Ammon's horn (tissue), 1 donor: Measurements from ENCODE around the gene VPS54.
"Not testable (repeated sequence)": the region's sequence is repeated elsewhere in the genome, so short reads cannot be mapped to it uniquely, and the experiment has no call there.

Experiments
- DNase-seq: peaks from one replicate; pipeline ENCODE4 v3.0.0-alpha.2; 2016; ENCODE audit warnings: low spot score

The VPS54 gene

DNA sequence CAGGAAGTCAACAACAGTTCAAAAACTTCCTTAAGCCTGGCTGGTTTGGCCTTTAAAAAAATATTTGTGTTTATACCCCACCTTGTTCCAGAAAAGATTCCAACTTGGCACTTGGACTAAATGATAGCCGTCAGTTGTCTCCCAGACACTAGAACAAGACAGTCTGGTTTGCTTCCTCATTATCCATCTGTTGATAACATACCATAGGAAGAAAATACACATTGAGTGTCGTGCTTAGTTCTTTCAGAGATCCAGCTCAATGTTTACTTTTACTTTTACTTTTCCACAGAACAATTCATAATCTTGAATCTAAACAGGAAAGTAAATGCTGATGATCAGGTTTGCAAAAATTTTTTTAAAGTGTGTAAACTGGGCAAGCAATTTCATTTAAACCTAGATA, 2.4 kb upstream of the VPS54 start:
- DNase-seq = no peak

DNA sequence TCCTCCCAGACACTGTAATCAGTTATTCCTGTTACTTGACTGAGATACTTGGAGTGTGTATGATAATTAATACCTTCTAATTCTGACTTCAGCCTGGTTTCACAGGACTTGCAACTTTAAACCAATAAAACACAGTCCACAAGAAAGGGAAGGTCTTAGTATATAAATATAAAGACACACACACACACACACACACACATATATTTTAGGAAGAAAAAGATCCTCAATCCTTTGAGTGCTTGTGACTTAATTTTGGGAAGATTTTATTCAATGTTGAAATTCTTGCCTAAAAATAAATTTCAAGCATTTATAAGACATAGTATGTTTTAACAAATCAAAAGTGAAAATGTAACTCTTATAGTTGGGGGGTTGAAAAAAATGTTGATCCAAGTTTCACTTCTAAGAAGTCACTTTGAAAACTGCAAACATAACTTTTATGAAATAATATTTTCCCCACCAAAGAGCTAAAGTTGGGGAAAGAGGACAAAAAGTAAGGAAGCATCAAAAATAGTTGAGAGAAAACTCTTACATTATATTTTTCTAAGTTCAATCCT, 824 bp upstream of the VPS54 start:
- DNase-seq = no peak

DNA sequence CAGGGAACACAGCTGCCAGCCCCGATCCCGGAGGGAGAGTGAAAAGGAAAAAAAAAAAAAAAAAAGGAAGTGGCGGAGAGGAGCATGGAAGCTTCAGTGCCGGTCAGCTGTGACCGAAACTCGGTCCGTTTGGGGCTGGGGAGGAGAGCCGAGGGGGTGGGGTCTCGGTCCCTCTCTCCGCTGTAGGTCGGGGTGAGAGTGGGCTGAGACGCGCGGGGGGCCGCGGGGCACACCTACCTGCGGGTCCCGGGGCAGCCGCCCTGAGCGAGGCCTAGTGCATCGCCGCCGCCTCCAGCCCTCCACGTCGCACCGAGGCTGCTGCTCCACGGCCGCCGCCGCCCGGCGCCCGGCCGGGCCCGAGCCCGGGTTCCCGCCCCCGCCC, 536 bp downstream of the VPS54 start:
- DNase-seq = peak; percentile 41

DNA sequence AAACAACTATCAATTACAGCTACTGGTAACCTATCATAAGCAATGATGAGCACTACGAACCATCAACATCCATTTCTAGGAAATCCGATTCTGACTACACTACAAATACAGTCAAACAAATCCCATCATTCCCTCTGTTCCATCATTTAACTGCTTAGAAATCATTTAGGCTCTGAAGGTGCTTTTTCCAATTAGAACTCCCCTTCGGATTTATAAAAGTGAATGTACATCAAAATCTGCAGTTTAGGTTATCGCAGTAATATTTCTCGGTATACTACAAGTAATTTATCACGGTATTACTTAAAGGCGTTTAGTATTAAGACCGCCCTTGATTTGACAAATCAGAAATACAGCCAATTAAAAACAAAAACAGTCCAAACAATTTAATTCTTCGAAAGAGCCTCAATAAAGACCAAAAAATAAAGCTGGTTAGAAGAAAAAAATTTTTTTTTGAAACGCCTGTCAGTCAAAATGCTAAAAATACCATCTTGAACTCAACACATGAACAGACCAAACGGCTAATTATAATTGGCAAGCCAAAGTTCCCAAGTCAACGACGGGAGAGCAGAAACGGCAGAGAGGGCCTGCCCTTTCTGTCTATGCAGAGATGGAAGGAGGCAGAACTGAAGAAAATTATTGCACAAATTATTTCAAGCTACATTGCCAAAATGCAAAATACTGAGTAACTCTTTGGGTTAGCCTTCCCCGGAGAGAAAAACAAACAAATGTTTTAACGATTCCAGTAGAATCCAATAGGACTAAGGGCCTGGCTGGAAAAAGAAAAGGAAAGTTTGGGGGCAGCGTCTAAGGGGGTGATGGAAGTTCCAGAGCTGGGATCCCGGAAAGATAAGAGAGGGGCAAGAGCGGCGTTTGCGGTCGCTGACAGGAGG, 1.2 kb downstream of the VPS54 start:
- peak; percentile 30 for DNase-seq

DNA sequence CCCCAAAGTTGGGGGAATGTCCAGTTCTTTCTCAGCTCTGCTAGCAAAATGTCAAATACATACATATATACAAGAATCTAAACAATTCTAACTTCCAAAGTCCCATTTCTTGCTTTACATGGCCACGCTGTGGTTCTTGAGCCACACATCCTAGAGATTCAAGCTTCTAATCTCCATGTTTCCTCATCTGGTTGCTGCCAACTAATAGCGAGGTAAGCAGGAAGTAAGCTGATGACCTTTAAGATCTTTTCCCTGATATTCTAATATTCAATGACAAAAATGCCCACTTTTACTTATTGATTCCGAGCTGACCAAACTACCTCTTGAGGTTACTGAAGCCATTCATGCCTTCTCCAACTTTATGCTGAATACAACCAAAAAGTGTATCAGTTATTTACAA, 3.3 kb downstream of the VPS54 start:
- no peak for DNase-seq

DNA sequence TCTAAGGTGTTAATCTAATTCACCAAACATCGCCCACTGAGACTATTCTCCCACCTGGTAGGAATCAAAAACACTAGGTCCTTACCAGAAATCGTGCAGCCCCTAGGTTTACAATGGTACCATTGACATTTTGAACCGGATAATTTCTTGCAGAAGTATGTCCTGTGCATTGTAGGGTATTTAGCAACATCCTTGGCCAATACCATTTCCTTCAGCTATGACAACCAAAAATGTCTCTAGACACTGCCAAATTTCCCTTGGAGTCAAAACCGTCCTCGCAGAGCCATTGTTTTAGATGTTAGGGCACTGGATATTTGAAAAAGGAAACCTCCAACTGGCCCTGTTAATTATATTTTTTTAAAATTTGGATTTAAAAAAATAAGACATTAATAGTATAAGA, 3.8 kb downstream of the VPS54 start:
- no peak for DNase-seq

DNA sequence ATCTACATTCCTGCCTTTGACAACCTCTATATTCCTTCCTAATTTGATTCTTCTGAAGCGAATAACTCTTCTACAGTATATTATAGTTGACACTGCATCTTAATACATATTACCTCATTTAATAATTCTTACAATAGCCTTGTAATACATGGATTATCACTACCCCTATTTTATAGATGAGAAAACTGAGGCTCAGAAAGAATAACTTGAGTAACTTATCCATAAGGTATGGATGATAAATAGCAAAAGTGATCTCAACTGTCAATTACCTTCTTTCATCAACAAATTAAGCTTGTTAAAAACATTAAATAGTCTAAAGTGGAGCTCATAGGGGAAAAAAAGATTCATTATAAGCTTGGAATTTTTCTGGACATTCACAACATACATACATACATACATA, 4.6 kb downstream of the VPS54 start:
- no peak for DNase-seq

DNA sequence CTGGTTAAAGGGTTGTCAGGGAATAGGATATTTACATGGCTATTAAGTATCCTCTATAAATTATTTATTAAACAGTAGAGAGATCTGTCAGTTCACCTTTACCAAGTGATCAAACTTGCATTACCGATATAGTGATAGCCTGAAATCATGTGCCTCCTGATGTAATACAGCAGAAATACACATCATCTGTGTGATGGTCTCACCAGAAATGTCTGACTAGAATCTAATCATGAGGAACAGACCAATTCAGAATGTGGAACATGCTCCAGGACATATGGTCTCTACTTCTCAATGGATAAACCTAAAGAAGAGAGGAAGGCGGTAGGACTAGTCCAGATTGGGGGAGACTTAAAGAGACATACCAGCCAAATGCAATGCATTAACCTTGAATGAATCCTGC, 6.2 kb downstream of the VPS54 start:
- no peak for DNase-seq

DNA sequence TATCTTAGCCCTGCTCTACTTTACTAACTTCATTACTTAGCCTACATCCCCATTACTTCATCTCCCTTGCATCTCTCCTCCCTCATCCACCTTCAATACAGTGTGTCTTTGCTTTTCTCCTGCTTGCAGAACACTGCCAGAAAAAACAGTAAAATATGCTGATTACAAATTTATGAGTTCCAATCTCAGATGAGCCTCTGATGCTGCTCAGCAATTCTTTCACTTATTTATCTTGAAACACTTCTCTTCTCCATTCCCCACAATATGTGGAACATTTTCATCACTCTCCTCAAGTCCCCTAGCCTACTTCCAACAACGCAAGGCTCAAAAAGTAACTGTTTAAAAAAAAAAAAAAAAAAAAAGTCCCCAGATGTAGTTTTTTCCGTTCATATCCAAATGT, 7.1 kb downstream of the VPS54 start:
- DNase-seq = no peak

DNA sequence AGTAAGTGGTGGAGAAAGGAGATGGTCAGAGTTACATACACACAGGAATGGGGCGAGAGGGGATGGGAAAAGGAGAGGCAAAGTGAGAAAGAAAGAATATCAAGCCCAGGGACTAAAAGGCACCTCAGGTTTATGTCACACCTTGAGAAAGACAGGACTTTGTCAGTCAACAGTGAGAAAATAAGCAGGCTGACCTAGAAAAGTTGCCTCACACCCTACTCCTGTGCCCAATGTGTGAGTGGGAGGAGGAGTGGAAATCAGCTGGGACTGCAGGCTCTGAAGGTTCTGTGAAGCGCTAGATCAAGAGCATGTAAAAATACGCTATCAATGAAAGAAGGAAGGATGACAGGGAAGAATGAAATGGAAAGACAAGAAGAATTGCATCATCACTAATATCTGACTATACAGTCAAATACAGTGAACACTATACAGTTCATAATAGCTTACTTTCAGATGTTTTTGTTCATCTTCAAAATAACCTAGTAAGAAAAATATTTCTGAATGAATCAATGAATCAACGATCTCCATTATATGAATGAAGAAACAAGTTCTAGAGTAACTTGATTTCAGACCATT, 10.7 kb downstream of the VPS54 start:
- no peak for DNase-seq

DNA sequence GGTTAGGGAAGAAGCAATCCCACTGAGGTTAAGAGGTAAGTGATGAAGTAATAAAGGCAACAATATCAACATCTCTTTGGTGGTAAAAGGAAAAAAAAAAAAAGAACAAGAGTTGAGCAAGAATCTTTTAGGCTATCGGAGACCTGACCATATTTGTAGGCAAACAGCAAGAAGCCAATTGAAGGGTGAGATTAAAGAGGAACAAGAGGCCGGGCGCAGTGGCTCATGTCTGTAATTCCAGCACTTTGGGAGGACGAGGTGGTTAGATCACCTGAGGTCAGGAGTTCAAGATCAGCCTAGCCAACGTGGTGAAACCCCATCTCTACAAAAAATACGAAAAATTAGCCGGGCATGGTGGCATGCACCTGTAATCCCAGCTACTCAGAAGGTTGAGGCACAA, 11.3 kb downstream of the VPS54 start:
- DNase-seq = no peak

DNA sequence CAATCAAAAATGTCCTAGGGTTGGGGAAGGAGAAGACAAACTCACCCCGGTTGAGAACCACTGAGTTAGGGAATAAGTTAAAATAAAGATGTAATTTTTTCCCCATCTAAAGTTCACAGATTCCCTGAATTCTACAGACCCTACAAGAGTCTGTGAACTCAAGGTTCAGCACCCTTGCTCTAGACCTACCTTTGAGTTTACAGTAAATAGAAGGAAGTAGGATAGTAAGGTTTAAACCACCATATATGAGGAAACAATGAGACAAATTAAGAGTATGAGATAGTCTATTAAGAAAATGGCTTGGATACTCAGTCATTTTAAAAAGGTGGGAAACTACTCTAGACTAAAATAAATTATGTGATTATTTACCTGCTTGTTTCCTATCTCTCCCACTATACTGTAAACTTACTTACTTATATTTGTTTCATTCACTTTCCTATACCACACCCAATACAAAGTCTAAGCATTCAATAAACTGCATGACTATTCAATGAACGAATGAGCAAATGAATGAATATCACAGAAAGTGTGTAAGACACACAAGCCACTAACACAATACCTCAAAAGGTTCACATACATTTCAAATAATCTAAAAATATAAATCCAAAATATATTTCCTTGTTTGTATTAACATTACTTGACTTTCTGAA, 13.4 kb downstream of the VPS54 start:
- DNase-seq = no peak

DNA sequence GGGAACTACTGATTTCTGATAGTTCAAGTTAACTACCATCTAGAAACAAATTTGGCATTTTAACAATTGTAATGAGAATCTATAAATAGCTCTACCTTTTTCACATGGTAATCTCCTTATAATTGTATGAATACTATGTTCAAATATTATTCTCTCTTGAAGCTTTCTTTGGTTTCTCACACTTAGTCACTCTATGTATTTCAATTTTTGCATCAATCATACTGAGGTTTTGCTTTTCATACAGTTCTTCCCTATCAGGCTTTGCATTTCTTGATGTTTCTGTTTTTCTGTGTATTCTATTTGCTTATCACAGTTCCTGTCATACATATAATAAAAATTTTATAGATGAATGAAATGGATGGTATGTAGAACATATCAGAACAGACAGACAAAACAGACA, 16.0 kb downstream of the VPS54 start:
- no peak for DNase-seq

DNA sequence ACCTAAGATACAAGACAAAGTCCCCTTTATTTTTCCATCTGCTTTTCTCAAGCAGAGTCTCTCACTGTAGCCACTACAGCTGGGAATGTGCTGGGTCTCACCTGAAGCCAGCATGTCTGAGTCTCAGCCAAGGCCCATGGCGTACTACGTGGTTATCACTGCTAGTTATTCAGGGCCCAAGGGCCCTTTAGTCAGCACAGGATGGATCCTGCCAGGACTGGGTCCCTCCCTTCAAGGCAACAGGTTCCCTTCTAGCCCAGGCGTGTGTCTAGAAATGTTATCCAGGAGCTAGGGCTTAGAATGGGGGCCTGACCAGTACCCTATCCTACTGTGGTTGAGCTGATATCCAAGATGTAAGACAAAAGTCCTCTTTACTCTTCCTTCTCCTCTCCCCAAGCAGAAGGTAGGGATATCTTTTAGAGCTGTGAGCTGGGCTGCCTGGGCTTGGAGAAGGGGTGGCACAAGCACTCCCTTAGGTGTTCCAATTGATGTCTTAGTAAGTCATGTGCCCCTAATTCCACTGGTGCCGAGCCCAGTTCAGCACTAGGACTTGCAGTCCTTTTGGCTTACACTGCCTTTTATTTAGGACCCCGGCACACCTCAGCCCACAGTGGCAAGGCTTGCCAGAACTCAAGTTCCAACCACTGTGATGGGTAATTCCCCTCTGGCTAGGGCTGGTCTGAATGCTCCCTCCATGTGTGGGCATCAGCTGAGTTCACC, 17.7 kb downstream of the VPS54 start:
- DNase-seq = no peak

DNA sequence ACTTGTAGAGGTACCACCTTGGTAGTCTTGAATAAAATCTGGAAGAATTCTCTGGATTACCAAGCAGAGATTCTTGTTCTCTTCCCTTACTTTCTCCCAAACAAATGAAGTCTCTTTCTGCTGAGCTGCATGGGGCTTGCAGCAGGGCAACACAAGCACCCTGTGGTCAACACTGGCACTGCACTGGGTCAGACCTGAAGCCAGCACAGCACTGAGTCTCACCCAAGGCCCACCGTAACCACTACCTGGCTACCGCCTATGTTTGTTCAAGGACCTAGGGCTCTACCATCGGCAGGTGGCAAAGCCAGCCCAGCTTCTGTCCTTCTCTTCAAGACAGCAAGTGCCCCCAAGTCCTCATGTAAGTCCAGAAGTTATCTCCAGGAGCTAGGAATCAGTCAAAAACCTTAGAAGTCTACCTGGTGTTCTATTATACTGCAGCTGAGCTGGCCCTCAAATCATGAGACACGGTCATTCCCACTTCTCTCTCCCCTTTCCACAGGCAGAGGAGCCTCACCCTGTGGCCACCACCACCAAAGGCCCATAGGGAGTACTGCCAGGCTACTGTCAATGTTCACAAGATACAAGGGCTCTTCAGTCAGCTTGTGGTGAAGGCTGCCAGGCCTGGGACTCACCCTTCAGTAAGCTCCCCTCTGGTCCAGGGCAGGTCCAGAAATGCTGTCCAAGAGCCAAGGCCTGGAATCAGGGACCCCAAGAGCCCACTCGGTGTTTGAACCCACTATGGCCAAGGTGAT, 18.4 kb downstream of the VPS54 start:
- no peak for DNase-seq

DNA sequence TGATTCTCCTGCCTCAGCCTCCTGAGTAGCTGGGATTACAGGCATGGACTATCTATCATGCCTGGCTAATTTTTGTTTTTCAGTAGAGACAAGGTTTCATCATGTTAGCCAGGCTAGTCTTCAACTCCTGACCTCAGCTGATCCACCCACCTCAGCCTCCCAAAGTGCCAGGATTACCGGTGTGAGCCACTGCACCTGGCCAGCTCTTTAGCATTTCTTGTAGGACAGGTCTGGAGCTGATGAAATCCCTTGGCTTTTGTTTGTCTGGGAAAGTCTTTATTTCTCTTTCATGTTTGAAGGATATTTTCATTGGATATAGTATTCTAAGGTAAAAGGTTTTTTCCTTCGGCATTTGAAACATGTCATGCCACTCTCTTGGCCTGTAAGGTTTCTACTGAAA, 20.2 kb downstream of the VPS54 start:
- DNase-seq = no peak

DNA sequence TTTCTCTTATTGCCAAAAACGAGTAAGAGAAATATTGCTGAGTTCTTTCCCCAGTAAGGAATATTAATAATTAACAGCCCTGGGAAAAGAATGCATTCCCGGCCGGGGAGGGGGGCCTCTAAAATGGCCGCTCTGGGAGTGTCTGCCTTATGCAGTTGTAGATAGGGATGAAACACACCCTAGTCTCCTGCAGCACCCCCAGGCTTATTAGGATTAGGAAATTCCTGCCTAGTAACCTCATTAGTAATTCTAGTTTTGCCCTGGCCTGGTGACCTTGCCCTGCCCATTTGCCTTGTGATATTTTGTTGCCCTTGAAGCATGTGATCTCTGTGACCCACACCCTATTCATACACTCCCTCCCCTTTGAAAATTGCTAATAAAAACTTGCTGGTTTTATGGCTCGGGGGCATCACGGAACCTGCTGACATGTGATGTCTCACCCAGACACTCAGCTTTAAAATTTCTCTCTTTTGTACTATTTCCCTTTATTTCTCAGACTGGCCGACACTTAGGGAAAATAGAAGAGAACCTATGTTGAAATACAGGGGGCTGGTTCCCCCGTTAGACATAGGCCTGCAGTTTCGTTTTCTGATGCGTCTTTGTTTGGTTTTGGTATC, 22.5 kb downstream of the VPS54 start:
- DNase-seq = not testable (repeated sequence)

DNA sequence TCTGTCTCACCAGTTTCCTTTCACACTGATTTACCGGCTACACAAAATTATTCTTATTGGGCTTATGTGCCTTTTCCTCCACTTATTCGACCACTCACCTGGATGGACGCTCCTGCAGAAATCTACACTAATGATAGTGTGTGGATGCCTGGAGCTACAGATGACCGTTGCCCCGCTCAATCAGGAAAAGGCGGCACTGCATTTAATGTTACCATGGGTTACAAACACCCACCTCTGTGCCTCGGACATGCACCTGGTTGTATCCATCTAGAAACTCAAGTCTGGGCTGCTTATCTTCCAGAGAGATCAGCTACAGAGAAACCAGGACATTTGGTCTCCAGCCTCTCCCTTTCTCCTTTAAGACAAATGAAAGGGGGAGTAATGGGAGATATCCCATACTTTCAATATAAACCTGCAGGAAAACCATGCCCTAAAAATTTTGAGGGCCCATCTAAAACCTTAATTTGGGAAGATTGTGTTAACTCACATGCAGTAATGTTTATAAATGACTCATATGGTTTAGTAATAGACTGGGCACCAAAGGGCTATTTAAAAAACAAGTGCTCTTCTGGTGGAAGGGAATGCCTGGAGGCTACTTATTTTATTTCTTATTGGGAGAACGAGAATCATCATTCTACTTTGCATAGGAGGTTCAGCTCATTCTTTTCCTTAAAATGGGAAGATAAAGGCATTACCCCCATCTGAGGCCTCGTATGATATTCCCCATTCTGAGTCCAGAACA, 24.7 kb downstream of the VPS54 start:
- DNase-seq = not testable (repeated sequence)

DNA sequence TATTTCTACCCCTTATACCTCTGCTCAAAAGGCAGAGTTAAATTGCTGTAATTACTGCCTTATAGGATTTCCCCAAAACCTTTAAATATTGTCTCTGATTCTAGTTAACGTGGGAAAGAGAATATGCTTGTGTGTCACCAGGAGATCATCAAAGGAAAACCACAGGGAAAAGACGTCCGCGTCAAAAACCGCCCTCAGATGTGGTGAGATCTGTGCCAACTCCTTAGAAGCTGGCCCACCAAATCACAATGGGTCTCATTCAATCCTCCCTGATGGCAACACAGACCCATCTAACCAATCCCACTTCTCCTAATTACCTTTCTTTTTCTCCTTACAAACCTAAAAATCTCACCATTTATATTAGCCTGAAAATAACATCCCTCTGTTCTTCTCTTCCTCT, 25.4 kb downstream of the VPS54 start:
- no peak for DNase-seq

DNA sequence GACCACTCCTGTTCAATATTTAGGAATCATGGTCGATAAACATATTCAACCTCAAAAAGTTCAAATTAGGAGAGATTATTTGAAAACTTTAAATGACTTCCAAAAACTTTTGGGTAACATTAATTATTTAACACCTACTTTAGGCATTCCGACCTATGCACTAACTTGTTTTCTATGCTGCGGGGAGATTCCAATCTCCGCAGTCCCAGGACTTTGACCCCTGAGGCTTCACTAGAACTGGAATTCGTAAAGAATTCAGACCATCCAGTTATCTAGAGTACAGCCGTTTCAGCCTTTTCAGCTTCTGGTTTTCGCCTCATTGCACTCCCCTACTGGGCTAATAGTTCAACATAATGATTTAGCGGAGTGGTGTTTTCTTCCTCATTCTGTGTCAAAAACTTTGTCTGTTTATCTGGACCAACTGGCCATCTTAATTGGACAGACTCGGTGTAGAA, 26.1 kb downstream of the VPS54 start:
- not testable (repeated sequence) for DNase-seq
